ENCODE measurements around the gene AGT.
"Not testable (repeated sequence)": the region's sequence is repeated elsewhere in the genome, so short reads cannot be mapped to it uniquely, and the experiment has no call there.

AGT gene

GRCh38 chr1:230717251-230717650 lies 3.3 kb upstream of the AGT start:
- Histone ChIP-seq H2BK5ac (ENCODE audit: low read depth, low read length, poor library complexity, severe bottlenecking) (no peak overlapping the region), H3K9me3 (ENCODE audit: control insufficient read depth, low read length) (peaks cover 9% of the 10 kb centered on the region), H3K4ac (ENCODE audit: low read depth in 1 of 2, low read length in 2 of 2) (no peak overlapping the region), H2AFZ (ENCODE audit: low read depth, low read length) (no peak overlapping the region), H2AK5ac (ENCODE audit: low read length, severe bottlenecking) (no peak overlapping the region), H3K79me1 (replicated peaks; ENCODE audit: low read length, poor library complexity, severe bottlenecking) (no peaks in the 10 kb centered on the region), H3K18ac (ENCODE audit: low read depth in 1 of 2, low read length in 2 of 2) (no peak overlapping the region), H2BK15ac (ENCODE audit: low read depth, poor library complexity, severe bottlenecking) (no peak overlapping the region), H4K8ac (ENCODE audit: low read length) (no peak overlapping the region), H3K27me3 (ENCODE audit: control insufficient read depth in 1 of 2, insufficient read depth in 1 of 2, low read length in 2 of 2) (peaks cover 7 to 10% of the 10 kb centered on the region in 2 experiments), H3K27ac (ENCODE audit: low read length, poor library complexity, severe bottlenecking) (no peak overlapping the region), H3K23ac (ENCODE audit: low read length in 2 of 2) (no peak overlapping the region), H3K4me3 (ENCODE audit: insufficient read depth in 1 of 2, low read depth in 1 of 2, low read length in 2 of 2) (no peak overlapping the region), H2BK120ac (ENCODE audit: low read depth, low read length) (no peak overlapping the region), H3K4me1 (ENCODE audit: control insufficient read depth, insufficient read depth, low read depth, low read length) (peaks cover 11% of the 10 kb centered on the region), H3K9ac (ENCODE audit: low read length) (no peak overlapping the region), H3K4me2 (ENCODE audit: low read length, poor library complexity, severe bottlenecking) (no peak overlapping the region), H3K36me3 (ENCODE audit: control insufficient read depth in 1 of 2, insufficient read depth in 2 of 2, low read depth in 1 of 2, low read length in 2 of 2) (no peaks in the 10 kb centered on the region), H3K14ac (ENCODE audit: low read length in 2 of 2) (no peak overlapping the region), H2BK12ac (ENCODE audit: low read length in 2 of 2) (no peak overlapping the region), H4K91ac (ENCODE audit: low read length) (no peak overlapping the region)
- 44% methylated on average over 1 of the region's 1 CpG for WGBS
- peak; percentile 84 for DNase-seq

GRCh38 chr1:230716453-230716852 lies 2.5 kb upstream of the AGT start:
- not testable (repeated sequence) for H3K27ac ChIP-seq (ENCODE audit: low read length, poor library complexity, severe bottlenecking); H3K14ac ChIP-seq (ENCODE audit: low read length in 2 of 2); H3K27me3 ChIP-seq (ENCODE audit: control insufficient read depth in 1 of 2, insufficient read depth in 1 of 2, low read length in 2 of 2); H2BK12ac ChIP-seq (ENCODE audit: low read length in 2 of 2); H3K18ac ChIP-seq (ENCODE audit: low read depth in 1 of 2, low read length in 2 of 2); H3K9me3 ChIP-seq (ENCODE audit: control insufficient read depth, low read length); H4K8ac ChIP-seq (ENCODE audit: low read length); H3K9ac ChIP-seq (ENCODE audit: low read length); H3K23ac ChIP-seq (ENCODE audit: low read length in 2 of 2); H2AK5ac ChIP-seq (ENCODE audit: low read length, severe bottlenecking); DNase-seq; H4K91ac ChIP-seq (ENCODE audit: low read length); H3K4ac ChIP-seq (ENCODE audit: low read depth in 1 of 2, low read length in 2 of 2); H3K79me1 ChIP-seq (replicated peaks; ENCODE audit: low read length, poor library complexity, severe bottlenecking); H2BK5ac ChIP-seq (ENCODE audit: low read depth, low read length, poor library complexity, severe bottlenecking); H3K4me2 ChIP-seq (ENCODE audit: low read length, poor library complexity, severe bottlenecking); H3K36me3 ChIP-seq (ENCODE audit: control insufficient read depth in 1 of 2, insufficient read depth in 2 of 2, low read depth in 1 of 2, low read length in 2 of 2); H2AFZ ChIP-seq (ENCODE audit: low read depth, low read length); H2BK15ac ChIP-seq (ENCODE audit: low read depth, poor library complexity, severe bottlenecking); H3K4me3 ChIP-seq (ENCODE audit: insufficient read depth in 1 of 2, low read depth in 1 of 2, low read length in 2 of 2); H2BK120ac ChIP-seq (ENCODE audit: low read depth, low read length)
- peaks cover 11% of the 10 kb centered on the region for H3K4me1 ChIP-seq (ENCODE audit: control insufficient read depth, insufficient read depth, low read depth, low read length)
- WGBS: 68% methylated on average over 3 of the region's 3 CpGs

GRCh38 chr1:230715510-230715909 lies 1.6 kb upstream of the AGT start:
- Histone ChIP-seq H4K8ac (ENCODE audit: low read length) (no peak overlapping the region), H3K79me1 (replicated peaks; ENCODE audit: low read length, poor library complexity, severe bottlenecking) (no peaks in the 10 kb centered on the region), H3K9ac (ENCODE audit: low read length) (no peak overlapping the region), H2BK5ac (ENCODE audit: low read depth, low read length, poor library complexity, severe bottlenecking) (no peak overlapping the region), H2BK15ac (ENCODE audit: low read depth, poor library complexity, severe bottlenecking) (no peak overlapping the region), H3K14ac (ENCODE audit: low read length in 2 of 2) (no peak overlapping the region), H3K18ac (ENCODE audit: low read depth in 1 of 2, low read length in 2 of 2) (no peak overlapping the region), H3K27me3 (ENCODE audit: control insufficient read depth in 1 of 2, insufficient read depth in 1 of 2, low read length in 2 of 2) (peaks cover 7 to 10% of the 10 kb centered on the region in 2 experiments), H3K36me3 (ENCODE audit: control insufficient read depth in 1 of 2, insufficient read depth in 2 of 2, low read depth in 1 of 2, low read length in 2 of 2) (no peaks in the 10 kb centered on the region), H3K4ac (ENCODE audit: low read depth in 1 of 2, low read length in 2 of 2) (no peak overlapping the region), H2BK12ac (ENCODE audit: low read length in 2 of 2) (no peak overlapping the region), H4K91ac (ENCODE audit: low read length) (no peak overlapping the region), H3K4me2 (ENCODE audit: low read length, poor library complexity, severe bottlenecking) (no peak overlapping the region), H2AFZ (ENCODE audit: low read depth, low read length) (no peak overlapping the region), H3K27ac (ENCODE audit: low read length, poor library complexity, severe bottlenecking) (no peak overlapping the region), H3K4me1 (ENCODE audit: control insufficient read depth, insufficient read depth, low read depth, low read length) (peaks cover 11% of the 10 kb centered on the region), H3K4me3 (ENCODE audit: insufficient read depth in 1 of 2, low read depth in 1 of 2, low read length in 2 of 2) (no peak overlapping the region), H3K23ac (ENCODE audit: low read length in 2 of 2) (no peak overlapping the region), H2BK120ac (ENCODE audit: low read depth, low read length) (no peak overlapping the region), H2AK5ac (ENCODE audit: low read length, severe bottlenecking) (no peak overlapping the region), H3K9me3 (ENCODE audit: control insufficient read depth, low read length) (no peaks in the 10 kb centered on the region)
- WGBS: 81% methylated on average over 2 of the region's 3 CpGs
- DNase-seq: no peak

GRCh38 chr1:230713547-230713914 lies 391 bp downstream of the AGT start:
- WGBS: 82% methylated on average over 8 of the region's 8 CpGs

More at GRCh38 chr1:230713547-230713914, 391 bp downstream of the AGT start:
- no peak overlapping the region for H4K8ac ChIP-seq (ENCODE audit: low read length)
- H4K91ac ChIP-seq (ENCODE audit: low read length): no peak overlapping the region
- no peaks in the 10 kb centered on the region for H3K9me3 ChIP-seq (ENCODE audit: control insufficient read depth, low read length)
- no peak overlapping the region for H2BK15ac ChIP-seq (ENCODE audit: low read depth, poor library complexity, severe bottlenecking)
- peaks cover 11% of the 10 kb centered on the region for H3K4me1 ChIP-seq (ENCODE audit: control insufficient read depth, insufficient read depth, low read depth, low read length)
- no peak overlapping the region for H2AFZ ChIP-seq (ENCODE audit: low read depth, low read length)
- H3K4ac ChIP-seq (ENCODE audit: low read depth in 1 of 2, low read length in 2 of 2): peak overlapping the region in 1 of 2 experiments; percentile 13
- no peaks in the 10 kb centered on the region for H3K79me1 ChIP-seq (replicated peaks; ENCODE audit: low read length, poor library complexity, severe bottlenecking)
- H2BK12ac ChIP-seq (ENCODE audit: low read length in 2 of 2): peak overlapping the region in 1 of 2 experiments; percentile 45
- no peaks in the 10 kb centered on the region for H3K36me3 ChIP-seq (ENCODE audit: control insufficient read depth in 1 of 2, insufficient read depth in 2 of 2, low read depth in 1 of 2, low read length in 2 of 2)
- H3K18ac ChIP-seq (ENCODE audit: low read depth in 1 of 2, low read length in 2 of 2): peak overlapping the region in 1 of 2 experiments; percentile 42
- H3K27me3 ChIP-seq (ENCODE audit: control insufficient read depth in 1 of 2, insufficient read depth in 1 of 2, low read length in 2 of 2): peaks cover 7 to 13% of the 10 kb centered on the region in 2 experiments
- no peak overlapping the region for H3K4me2 ChIP-seq (ENCODE audit: low read length, poor library complexity, severe bottlenecking)
- H3K4me3 ChIP-seq (ENCODE audit: insufficient read depth in 1 of 2, low read depth in 1 of 2, low read length in 2 of 2): peak overlapping the region in 1 of 2 experiments; percentile 62
- H2BK120ac ChIP-seq (ENCODE audit: low read depth, low read length): no peak overlapping the region
- no peak overlapping the region for H3K27ac ChIP-seq (ENCODE audit: low read length, poor library complexity, severe bottlenecking)
- no peak overlapping the region for H2BK5ac ChIP-seq (ENCODE audit: low read depth, low read length, poor library complexity, severe bottlenecking)
- peak overlapping the region; percentile 46 for H3K9ac ChIP-seq (ENCODE audit: low read length)
- H3K23ac ChIP-seq (ENCODE audit: low read length in 2 of 2): no peak overlapping the region
- peak overlapping the region in 1 of 2 experiments; percentile 7 for H3K14ac ChIP-seq (ENCODE audit: low read length in 2 of 2)
- no peak for DNase-seq
- H2AK5ac ChIP-seq (ENCODE audit: low read length, severe bottlenecking): no peak overlapping the region

Data from mesenchymal stem cell (in vitro differentiated cells and primary cell).